HepG2 (cell line): Measurements from ENCODE around the gene FAM163A.

ENCODE experiments used
- CEBPB ChIP-seq: IDR thresholded peaks from 2 replicates; pipeline ENCODE4 v1.6.1; 2011; ENCODE audit warnings: low read depth, low read length, improper control_type of control experiment, borderline replicate concordance
- CTCF ChIP-seq: sonication (generic); formaldehyde crosslinking; IDR thresholded peaks from 2 replicates; pipeline ENCODE4 v1.5.0; 2020; ENCODE audit warnings: mild to moderate bottlenecking, missing genetic modification reagents, moderate library complexity
- E2F5 ChIP-seq: sonication (generic); formaldehyde crosslinking; conservative IDR thresholded peaks from 2 replicates; pipeline ENCODE4 v1.4.0; 2020; ENCODE audit warnings: missing genetic modification reagents
- MAX ChIP-seq: IDR thresholded peaks from 2 replicates; pipeline ENCODE4 v1.6.1; 2012; ENCODE audit warnings: inconsistent platforms
- MYC ChIP-seq: sonication (generic); formaldehyde crosslinking; IDR thresholded peaks from 2 replicates; pipeline ENCODE4 v1.9.0; 2021; ENCODE audit warnings: missing genetic modification reagents, borderline replicate concordance
- POLR2A ChIP-seq, 2 experiments: IDR thresholded peaks; 2 replicates each; pipeline ENCODE4 v1.6.1; 2011; ENCODE audit warnings: low read depth in 2 of 2, low read length in 2 of 2, mild to moderate bottlenecking in 1 of 2, moderate library complexity in 1 of 2; ENCODE audit not compliant: insufficient read depth in 1 of 2
- SNAPC4 ChIP-seq: sonication (generic); formaldehyde crosslinking; IDR thresholded peaks from 2 replicates; pipeline ENCODE4 v1.4.0; 2020; ENCODE audit warnings: mild to moderate bottlenecking, missing genetic modification reagents
- TAF1 ChIP-seq: sonication (generic); formaldehyde crosslinking; IDR thresholded peaks from 2 replicates; pipeline ENCODE4 v1.4.0; 2020; ENCODE audit warnings: missing genetic modification reagents

- TF ChIP-seq POLR2A (IDR thresholded peaks at IDR 0.05; ENCODE audit: insufficient read depth in 1 of 2, low read depth in 2 of 2, low read length in 2 of 2) (no peak), MYC (no peak), MAX (no peak), CEBPB (no peak), CTCF (no peak), TAF1 (CRISPR knock-in tag) (no peak), E2F5 (CRISPR knock-in tag) (no peak), SNAPC4 (CRISPR knock-in tag) (no peak)
Measured at GRCh38 chr1:179798213-179798863, 55.2 kb downstream of the FAM163A start.
